RWPE1 (cell line): ENCODE data around the gene ATIC.

Experiments
- CTCF ChIA-PET: fragments of 350-600 bp; sonication (Branson Sonifier 250); formaldehyde crosslinking; extraction: SDS; loops from one replicate; lab custom pipeline; 2021; lab: Yijun Ruan, JAX
- POLR2A ChIA-PET: fragments of 400-600 bp; formaldehyde crosslinking; extraction: SDS; loops from one replicate; lab custom pipeline; 2020; ENCODE audit warnings: antibody characterized with exemption; ENCODE audit not compliant: low non-redundant PET; lab: Yijun Ruan, JAX
- DNase-seq: peaks from one replicate; pipeline ENCODE4 v3.0.0; 2012; ENCODE audit warnings: low spot score
- H3K27ac ChIP-seq: fragments of 450-650 bp; 2 replicates; pipeline ENCODE4 v1.5.1; 2017
- CTCF ChIP-seq: fragments of 450-650 bp; conservative IDR thresholded peaks from 2 replicates; pipeline ENCODE4 v1.5.1; 2017; ENCODE audit warnings: low read depth, mild to moderate bottlenecking

ATIC gene

GRCh38 chr2:215386566-215386965 is 74.7 kb downstream of the ATIC start:
- CTCF ChIA-PET, result interaction anchor here (0.6 kb wide), 1 partner anchor 24 kb away, joined by 3 read pairs; no protein-coding TSS in a partner anchor
- POLR2A ChIA-PET, result no interaction called here
- no peak overlapping the region for H3K27ac ChIP-seq
- TF ChIP-seq CTCF, result no peak
- no peak for DNase-seq

- ChIA-PET POLR2A (no interaction called here), CTCF (no interaction called here)
- H3K27ac ChIP-seq, result no peak overlapping the region
- no peak for TF ChIP-seq CTCF
- DNase-seq, result no peak
These were observed 76.3 kb downstream of the ATIC start for GRCh38 chr2:215388002-215388728.

- TF ChIP-seq CTCF, result no peak
- H3K27ac ChIP-seq, result no peak overlapping the region
- DNase-seq, result no peak
- POLR2A ChIA-PET, result no interaction called here
- CTCF ChIA-PET, result no interaction called here
These were observed 78.7 kb downstream of the ATIC start for GRCh38 chr2:215390550-215390913.

- no peak for TF ChIP-seq CTCF
- ChIA-PET POLR2A (no interaction called here), CTCF (interaction anchor here (0.5 to 0.6 kb wide), 2 partner anchors 55 to 119 kb away, joined by 3 to 5 read pairs; no protein-coding TSS in a partner anchor)
These were observed 79.7 kb downstream of the ATIC start for GRCh38 chr2:215391531-215391930.

GRCh38 chr2:215392164-215392563 is 80.3 kb downstream of the ATIC start:
- DNase-seq, result no peak
- ChIA-PET POLR2A (no interaction called here), CTCF (no interaction called here)
- TF ChIP-seq CTCF, result no peak
- H3K27ac ChIP-seq, result no peak overlapping the region

More at GRCh38 chr2:215391531-215391930, 79.7 kb downstream of the ATIC start:
- no peak overlapping the region for H3K27ac ChIP-seq
- DNase-seq, result no peak

GRCh38 chr2:215392687-215393270 is 80.9 kb downstream of the ATIC start:
- no peak overlapping the region for H3K27ac ChIP-seq
- CTCF ChIA-PET, result no interaction called here
- no peak for DNase-seq
- POLR2A ChIA-PET, result no interaction called here
- no peak for TF ChIP-seq CTCF
